DMS53 treated with DMSO at 0.1 percent for 48 hours (cell line): Measurements from ENCODE around the gene CRIM1.
"Not testable (repeated sequence)": the region's sequence is repeated elsewhere in the genome, so short reads cannot be mapped to it uniquely, and the experiment has no call there.

Experiments used
- DNase-seq: peaks from one replicate; lab custom pipeline; 2025; ENCODE audit not compliant: unreplicated experiment; lab: John Stamatoyannopoulos, UW

CRIM1 gene

GRCh38 chr2:36355151-36355889 is at the start of gene CRIM1:
TSS of gene CRIM1 (plus strand) at chr2:36355778. CDS start at chr2:36356293, 515 bp downstream.
- peak; percentile 46 for DNase-seq

- no peak for DNase-seq
Observed at GRCh38 chr2:36307441-36307840, 48.1 kb upstream of the CRIM1 start.

- DNase-seq, result not testable (repeated sequence)
Observed at GRCh38 chr2:36310444-36310843, 45.1 kb upstream of the CRIM1 start.

- DNase-seq, result no peak
Observed at GRCh38 chr2:36318547-36318946, 37.0 kb upstream of the CRIM1 start.

- DNase-seq, result peak; percentile 8
Observed at GRCh38 chr2:36322108-36322507, 33.5 kb upstream of the CRIM1 start.

GRCh38 chr2:36326286-36326685 is 29.3 kb upstream of the CRIM1 start:
- no peak for DNase-seq

GRCh38 chr2:36329251-36329650 is 26.3 kb upstream of the CRIM1 start:
- DNase-seq, result no peak

GRCh38 chr2:36329746-36330472 is 25.7 kb upstream of the CRIM1 start:
- no peak for DNase-seq

GRCh38 chr2:36330473-36331395 is 24.8 kb upstream of the CRIM1 start:
- DNase-seq, result no peak

- DNase-seq, result no peak
Observed at GRCh38 chr2:36333350-36334012, 22.1 kb upstream of the CRIM1 start.

GRCh38 chr2:36335597-36335996 is 20.0 kb upstream of the CRIM1 start:
- no peak for DNase-seq

GRCh38 chr2:36336321-36336720 is 19.3 kb upstream of the CRIM1 start:
- no peak for DNase-seq

GRCh38 chr2:36337354-36337753 is 18.2 kb upstream of the CRIM1 start:
- DNase-seq, result no peak

- no peak for DNase-seq
Observed at GRCh38 chr2:36338124-36338826, 17.3 kb upstream of the CRIM1 start.

- DNase-seq, result no peak
Observed at GRCh38 chr2:36338827-36339145, 16.8 kb upstream of the CRIM1 start.

GRCh38 chr2:36339607-36340218 is 15.9 kb upstream of the CRIM1 start:
- no peak for DNase-seq

GRCh38 chr2:36343606-36344005 is 12.0 kb upstream of the CRIM1 start:
- DNase-seq, result no peak

GRCh38 chr2:36348721-36349120 is 6.9 kb upstream of the CRIM1 start:
- DNase-seq, result no peak

- DNase-seq, result no peak
Observed at GRCh38 chr2:36351291-36351690, 4.3 kb upstream of the CRIM1 start.

- peak; percentile 35 for DNase-seq
Observed at GRCh38 chr2:36351736-36352349, 3.7 kb upstream of the CRIM1 start.
